Measurements from ENCODE around the gene FAM47E.
A peak's percentile ranks its signal among the peaks of the same experiment; 100 is the strongest.

Gene FAM47E

GRCh38 chr4:76301775-76302162 lies 50.2 kb downstream of the FAM47E start:
- Histone ChIP-seq H4K20me1 (ENCODE audit: insufficient read depth) (no peaks in the 10 kb centered on the region), H3K4me3 (IDR thresholded peaks at IDR 0.05; ENCODE audit: insufficient read depth, low read depth, low read length) (no peak overlapping the region), H3K9ac (peak overlapping the region; percentile 6; the same call in 1 of the 2 replicates), H3K79me2 (ENCODE audit: insufficient read depth, low read depth) (peaks cover 39% of the 10 kb centered on the region), H3K4me1 (ENCODE audit: low read depth, poor library complexity, severe bottlenecking) (peaks cover 71% of the 10 kb centered on the region), H2AFZ (ENCODE audit: low read depth) (no peak overlapping the region), H3K4me2 (peak overlapping the region; percentile 70), H3K27ac (peak overlapping the region; percentile 90), H3K36me3 (ENCODE audit: insufficient read depth) (no peaks in the 10 kb centered on the region), H3K27me3 (ENCODE audit: insufficient read depth, low read depth) (no peaks in the 10 kb centered on the region)
- TF ChIP-seq, protein P1, sequence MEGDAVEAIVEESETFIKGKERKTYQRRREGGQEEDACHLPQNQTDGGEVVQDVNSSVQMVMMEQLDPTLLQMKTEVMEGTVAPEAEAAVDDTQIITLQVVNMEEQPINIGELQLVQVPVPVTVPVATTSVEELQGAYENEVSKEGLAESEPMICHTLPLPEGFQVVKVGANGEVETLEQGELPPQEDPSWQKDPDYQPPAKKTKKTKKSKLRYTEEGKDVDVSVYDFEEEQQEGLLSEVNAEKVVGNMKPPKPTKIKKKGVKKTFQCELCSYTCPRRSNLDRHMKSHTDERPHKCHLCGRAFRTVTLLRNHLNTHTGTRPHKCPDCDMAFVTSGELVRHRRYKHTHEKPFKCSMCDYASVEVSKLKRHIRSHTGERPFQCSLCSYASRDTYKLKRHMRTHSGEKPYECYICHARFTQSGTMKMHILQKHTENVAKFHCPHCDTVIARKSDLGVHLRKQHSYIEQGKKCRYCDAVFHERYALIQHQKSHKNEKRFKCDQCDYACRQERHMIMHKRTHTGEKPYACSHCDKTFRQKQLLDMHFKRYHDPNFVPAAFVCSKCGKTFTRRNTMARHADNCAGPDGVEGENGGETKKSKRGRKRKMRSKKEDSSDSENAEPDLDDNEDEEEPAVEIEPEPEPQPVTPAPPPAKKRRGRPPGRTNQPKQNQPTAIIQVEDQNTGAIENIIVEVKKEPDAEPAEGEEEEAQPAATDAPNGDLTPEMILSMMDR (conservative IDR thresholded peaks at IDR 0.05; ENCODE audit: low read depth, low read length), result no peak

DNA sequence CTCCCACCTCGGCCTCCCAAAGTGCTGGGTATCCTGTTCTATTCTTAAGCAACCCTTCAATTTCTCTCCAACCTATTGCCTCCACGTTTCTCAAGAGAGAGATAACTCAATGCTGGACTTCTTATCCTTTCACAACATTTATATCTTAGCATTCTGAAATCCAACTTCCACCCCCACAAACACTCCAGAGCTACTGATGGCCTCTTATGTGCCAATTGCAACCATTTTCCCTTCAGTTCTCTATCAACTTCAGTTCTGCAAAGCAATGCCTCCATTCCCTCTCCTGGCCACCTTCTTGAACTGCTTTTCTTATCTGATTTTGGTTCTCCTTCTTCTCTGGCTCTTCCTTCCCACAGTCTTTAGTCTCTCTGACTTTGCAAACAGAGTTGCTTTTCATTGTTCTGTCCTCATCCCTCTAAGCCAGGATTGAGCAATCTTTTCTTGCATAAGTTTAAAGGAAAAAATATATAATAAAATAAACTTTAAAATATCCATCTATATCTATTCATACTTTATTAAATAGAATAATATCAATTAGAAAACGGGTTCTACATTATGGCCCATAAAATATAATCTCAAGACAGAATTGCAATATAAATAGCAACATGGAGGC lies 51.4 kb downstream of the FAM47E start:
- Histone ChIP-seq H3K4me2 (peak overlapping the region; percentile 92), H4K20me1 (ENCODE audit: insufficient read depth) (no peaks in the 10 kb centered on the region), H3K27ac (peak overlapping the region; percentile 45; the same call in 1 of the 2 replicates), H3K79me2 (ENCODE audit: insufficient read depth, low read depth) (peaks cover 51% of the 10 kb centered on the region), H3K4me3 (IDR thresholded peaks at IDR 0.05; ENCODE audit: insufficient read depth, low read depth, low read length) (no peak overlapping the region), H3K27me3 (ENCODE audit: insufficient read depth, low read depth) (no peaks in the 10 kb centered on the region), H2AFZ (ENCODE audit: low read depth) (no peak overlapping the region), H3K9ac (no peak overlapping the region), H3K36me3 (ENCODE audit: insufficient read depth) (no peaks in the 10 kb centered on the region), H3K4me1 (ENCODE audit: low read depth, poor library complexity, severe bottlenecking) (peaks cover 71% of the 10 kb centered on the region)
- TF ChIP-seq, protein P1 (conservative IDR thresholded peaks at IDR 0.05; ENCODE audit: low read depth, low read length), result no peak

DNA sequence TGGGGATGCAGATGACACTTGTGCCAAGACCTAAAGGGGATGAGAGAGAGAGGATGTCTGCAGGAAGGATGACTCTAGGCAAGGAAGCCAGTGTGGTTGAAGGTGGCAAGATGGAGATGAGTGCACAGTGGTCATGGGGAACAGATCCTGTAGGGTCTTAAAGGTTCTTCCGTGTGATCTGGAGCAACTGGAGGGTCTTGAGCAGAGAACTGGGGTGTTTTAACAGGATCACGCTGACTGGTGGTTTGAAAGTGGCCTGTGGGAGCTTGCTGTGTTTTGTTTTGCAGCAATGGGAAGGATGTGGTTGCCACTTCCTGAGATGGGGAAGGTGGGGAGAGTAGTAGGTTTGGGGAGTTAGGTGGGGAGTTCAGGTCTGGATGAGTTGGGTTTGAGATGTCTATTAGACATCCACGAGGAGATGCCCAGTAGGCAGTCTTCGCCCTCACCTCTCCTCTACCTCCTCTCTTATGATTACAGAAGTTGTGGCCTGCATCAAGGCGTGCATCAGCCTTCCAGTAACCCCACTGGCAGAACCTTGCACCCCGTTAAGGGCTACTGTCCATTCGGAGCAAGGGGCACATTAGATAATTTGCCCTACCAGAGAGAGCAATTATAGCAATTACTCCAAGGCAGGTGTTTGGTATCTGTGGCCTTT lies 53.6 kb downstream of the FAM47E start:
- H3K36me3 ChIP-seq (ENCODE audit: insufficient read depth), result peaks cover 15% of the 10 kb centered on the region; the same call in 1 of the 2 replicates
- H3K4me2 ChIP-seq, result peak overlapping the region; percentile 92
- H2AFZ ChIP-seq (ENCODE audit: low read depth), result peak overlapping the region; percentile 61
- H3K9ac ChIP-seq, result peak overlapping the region; percentile 77
- H3K27ac ChIP-seq, result peak overlapping the region; percentile 69
- H3K4me1 ChIP-seq (ENCODE audit: low read depth, poor library complexity, severe bottlenecking), result peaks cover 72% of the 10 kb centered on the region
- TF ChIP-seq, protein P1 (conservative IDR thresholded peaks at IDR 0.05; ENCODE audit: low read depth, low read length), result no peak
- 0 out of 2 replicates have a peak, but pooled peaks cover 1% of the 10 kb centered on the region for H4K20me1 ChIP-seq (ENCODE audit: insufficient read depth)
- H3K27me3 ChIP-seq (ENCODE audit: insufficient read depth, low read depth), result no peaks in the 10 kb centered on the region
- H3K79me2 ChIP-seq (ENCODE audit: insufficient read depth, low read depth), result peaks cover 69% of the 10 kb centered on the region
- H3K4me3 ChIP-seq (IDR thresholded peaks at IDR 0.05; ENCODE audit: insufficient read depth, low read depth, low read length), result peak overlapping the region; percentile 54

DNA sequence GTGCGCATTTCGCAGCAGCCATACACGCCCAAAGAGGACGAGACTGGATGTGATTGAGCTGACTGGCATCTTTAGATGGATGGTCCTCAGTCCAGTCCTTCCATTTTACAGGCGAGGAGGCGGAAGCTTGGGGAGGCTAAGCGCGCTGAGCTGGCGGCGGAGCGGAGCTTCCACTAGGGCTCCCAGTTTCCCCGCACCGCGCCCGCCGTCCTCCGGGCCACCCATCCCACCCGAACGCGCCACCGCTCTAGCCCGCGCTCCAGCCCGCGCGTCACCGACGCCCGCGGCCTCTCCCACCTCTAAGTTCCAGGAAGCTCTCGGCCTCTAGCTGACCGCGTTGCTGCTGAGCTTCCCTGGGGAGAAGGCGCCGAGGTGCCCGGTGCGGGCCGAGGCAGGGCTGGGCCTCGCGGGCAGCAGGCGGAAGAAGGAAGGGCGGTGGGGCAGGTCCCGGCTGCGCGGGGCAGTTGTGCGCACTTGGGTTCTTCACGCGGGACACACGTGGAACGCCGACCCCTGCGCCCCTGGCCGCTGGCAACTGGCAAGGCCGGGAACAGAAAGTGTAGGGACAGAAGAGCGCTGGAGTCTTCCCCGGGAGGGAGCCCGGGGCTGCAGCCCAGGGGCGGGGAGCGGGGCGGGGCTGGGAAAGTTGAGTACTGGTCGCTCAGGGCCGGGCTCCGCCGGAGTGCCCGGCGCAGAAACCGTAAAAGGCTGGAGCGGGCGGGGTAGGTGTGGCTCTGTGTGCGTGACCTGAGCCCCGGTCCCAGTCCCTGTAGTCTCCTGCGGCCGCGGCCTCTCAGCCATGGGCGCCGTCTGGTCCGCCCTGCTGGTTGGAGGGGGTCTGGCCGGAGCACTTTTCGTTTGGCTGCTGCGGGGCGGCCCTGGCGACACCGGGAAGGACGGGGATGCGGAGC lies 54.7 kb downstream of the FAM47E start, which contains the start of gene STBD1:
Gene STBD1 (plus strand): TSS at position 763 of the 911 bp plus-strand sequence. CDS start 37 bp downstream, at position 800.
- H3K4me3 ChIP-seq (IDR thresholded peaks at IDR 0.05; ENCODE audit: insufficient read depth, low read depth, low read length), result peak within 1 kb of the TSS; percentile 67
- peak within 1 kb of the TSS; percentile 69 for H3K27ac ChIP-seq
- H3K9ac ChIP-seq, result peak within 1 kb of the TSS; percentile 77
- peaks cover 76% of the 10 kb centered on the region for H3K79me2 ChIP-seq (ENCODE audit: insufficient read depth, low read depth)
- peak within 1 kb of the TSS; percentile 61 for H2AFZ ChIP-seq (ENCODE audit: low read depth)
- H4K20me1 ChIP-seq (ENCODE audit: insufficient read depth), result 0 out of 2 replicates have a peak, but pooled peaks cover 5% of the 10 kb centered on the region
- peaks cover 19% of the 10 kb centered on the region; the same call in 1 of the 2 replicates for H3K36me3 ChIP-seq (ENCODE audit: insufficient read depth)
- no peaks in the 10 kb centered on the region for H3K27me3 ChIP-seq (ENCODE audit: insufficient read depth, low read depth)
- peaks cover 72% of the 10 kb centered on the region for H3K4me1 ChIP-seq (ENCODE audit: low read depth, poor library complexity, severe bottlenecking)
- peak within 1 kb of the TSS; percentile 92 for H3K4me2 ChIP-seq
- TF ChIP-seq, protein P1 (conservative IDR thresholded peaks at IDR 0.05; ENCODE audit: low read depth, low read length), result no peak

Measured in KMS-11 (cell line).